ENCODE results near the gene SLC7A7. TPM values are rescaled to one million over a fixed set of nuclear protein-coding genes. Genes with fewer than 3 reads are reported as not detected.

The SLC7A7 gene
- total and polyA plus RNA-seq, 2 of the 13 experiments (the other 11 are each of a cell fraction or from before 2014, with no cell fraction given) = 0.13 to 0.63 TPM

DNA sequence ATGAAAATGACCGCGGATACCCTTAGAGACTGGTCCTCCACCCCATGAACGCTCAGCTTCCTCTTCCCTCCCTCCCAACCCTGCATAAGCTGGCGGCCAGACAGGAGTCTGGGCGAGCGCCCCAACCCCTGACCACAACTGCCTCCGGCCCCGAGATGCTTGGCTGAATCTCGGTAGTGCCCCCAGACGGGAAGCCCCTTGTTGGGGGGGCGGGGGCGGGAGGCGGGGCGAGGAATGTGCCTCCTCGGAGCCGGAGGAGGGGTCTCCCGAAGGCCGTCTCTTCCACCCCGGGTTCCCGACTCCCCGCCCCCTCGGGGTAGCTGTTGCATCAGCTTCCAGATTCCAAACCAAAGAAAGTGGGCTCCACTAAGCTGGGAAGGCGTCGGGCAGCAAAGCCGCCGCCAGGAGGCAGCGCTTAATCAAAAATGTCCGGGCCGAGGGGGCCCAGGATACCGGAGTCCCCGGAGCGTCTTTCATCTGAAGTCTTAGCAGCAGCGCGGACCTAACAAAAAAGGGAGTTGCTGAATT lies 7.4 kb upstream of the SLC7A7 start (continued):
- TF ChIP-seq, protein P1, sequence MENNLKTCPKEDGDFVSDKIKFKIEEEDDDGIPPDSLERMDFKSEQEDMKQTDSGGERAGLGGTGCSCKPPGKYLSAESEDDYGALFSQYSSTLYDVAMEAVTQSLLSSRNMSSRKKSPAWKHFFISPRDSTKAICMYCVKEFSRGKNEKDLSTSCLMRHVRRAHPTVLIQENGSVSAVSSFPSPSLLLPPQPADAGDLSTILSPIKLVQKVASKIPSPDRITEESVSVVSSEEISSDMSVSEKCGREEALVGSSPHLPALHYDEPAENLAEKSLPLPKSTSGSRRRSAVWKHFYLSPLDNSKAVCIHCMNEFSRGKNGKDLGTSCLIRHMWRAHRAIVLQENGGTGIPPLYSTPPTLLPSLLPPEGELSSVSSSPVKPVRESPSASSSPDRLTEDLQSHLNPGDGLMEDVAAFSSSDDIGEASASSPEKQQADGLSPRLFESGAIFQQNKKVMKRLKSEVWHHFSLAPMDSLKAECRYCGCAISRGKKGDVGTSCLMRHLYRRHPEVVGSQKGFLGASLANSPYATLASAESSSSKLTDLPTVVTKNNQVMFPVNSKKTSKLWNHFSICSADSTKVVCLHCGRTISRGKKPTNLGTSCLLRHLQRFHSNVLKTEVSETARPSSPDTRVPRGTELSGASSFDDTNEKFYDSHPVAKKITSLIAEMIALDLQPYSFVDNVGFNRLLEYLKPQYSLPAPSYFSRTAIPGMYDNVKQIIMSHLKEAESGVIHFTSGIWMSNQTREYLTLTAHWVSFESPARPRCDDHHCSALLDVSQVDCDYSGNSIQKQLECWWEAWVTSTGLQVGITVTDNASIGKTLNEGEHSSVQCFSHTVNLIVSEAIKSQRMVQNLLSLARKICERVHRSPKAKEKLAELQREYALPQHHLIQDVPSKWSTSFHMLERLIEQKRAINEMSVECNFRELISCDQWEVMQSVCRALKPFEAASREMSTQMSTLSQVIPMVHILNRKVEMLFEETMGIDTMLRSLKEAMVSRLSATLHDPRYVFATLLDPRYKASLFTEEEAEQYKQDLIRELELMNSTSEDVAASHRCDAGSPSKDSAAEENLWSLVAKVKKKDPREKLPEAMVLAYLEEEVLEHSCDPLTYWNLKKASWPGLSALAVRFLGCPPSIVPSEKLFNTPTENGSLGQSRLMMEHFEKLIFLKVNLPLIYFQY (CRISPR knock-in tag; IDR thresholded peaks at IDR 0.05; ENCODE audit: borderline replicate concordance) = peak; percentile 92
- TF ChIP-seq HDAC1 (CRISPR knock-in tag; IDR thresholded peaks at IDR 0.05) = peak; percentile 39; the same call in 1 of the 2 replicates
- TF ChIP-seq SOX13 (IDR thresholded peaks at IDR 0.05) = no peak
- peak in 1 of 2 experiments; percentile 47; a peak in 1 of 4 replicates for TF ChIP-seq SOX13 (CRISPR knock-in tag; conservative IDR thresholded peaks at IDR 0.05 in 1 of 2, IDR thresholded peaks at IDR 0.05 in 1 of 2)
- TF ChIP-seq, protein P2, sequence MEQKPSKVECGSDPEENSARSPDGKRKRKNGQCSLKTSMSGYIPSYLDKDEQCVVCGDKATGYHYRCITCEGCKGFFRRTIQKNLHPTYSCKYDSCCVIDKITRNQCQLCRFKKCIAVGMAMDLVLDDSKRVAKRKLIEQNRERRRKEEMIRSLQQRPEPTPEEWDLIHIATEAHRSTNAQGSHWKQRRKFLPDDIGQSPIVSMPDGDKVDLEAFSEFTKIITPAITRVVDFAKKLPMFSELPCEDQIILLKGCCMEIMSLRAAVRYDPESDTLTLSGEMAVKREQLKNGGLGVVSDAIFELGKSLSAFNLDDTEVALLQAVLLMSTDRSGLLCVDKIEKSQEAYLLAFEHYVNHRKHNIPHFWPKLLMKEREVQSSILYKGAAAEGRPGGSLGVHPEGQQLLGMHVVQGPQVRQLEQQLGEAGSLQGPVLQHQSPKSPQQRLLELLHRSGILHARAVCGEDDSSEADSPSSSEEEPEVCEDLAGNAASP (CRISPR knock-in tag; IDR thresholded peaks at IDR 0.05; ENCODE audit: borderline replicate concordance) = peak; percentile 71
- TF ChIP-seq, protein P3, sequence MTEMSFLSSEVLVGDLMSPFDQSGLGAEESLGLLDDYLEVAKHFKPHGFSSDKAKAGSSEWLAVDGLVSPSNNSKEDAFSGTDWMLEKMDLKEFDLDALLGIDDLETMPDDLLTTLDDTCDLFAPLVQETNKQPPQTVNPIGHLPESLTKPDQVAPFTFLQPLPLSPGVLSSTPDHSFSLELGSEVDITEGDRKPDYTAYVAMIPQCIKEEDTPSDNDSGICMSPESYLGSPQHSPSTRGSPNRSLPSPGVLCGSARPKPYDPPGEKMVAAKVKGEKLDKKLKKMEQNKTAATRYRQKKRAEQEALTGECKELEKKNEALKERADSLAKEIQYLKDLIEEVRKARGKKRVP (CRISPR knock-in tag; IDR thresholded peaks at IDR 0.05) = peak; percentile 89 to 98
- no peak for TF ChIP-seq ZNF776 (CRISPR knock-in tag; IDR thresholded peaks at IDR 0.05)
- TF ChIP-seq ZNF792 (CRISPR knock-in tag; IDR thresholded peaks at IDR 0.05) = peak; percentile 36; the same call in 1 of the 2 replicates
- TF ChIP-seq RAD21 (CRISPR knock-in tag; IDR thresholded peaks at IDR 0.05) = peak; percentile 97
- peak; percentile 95 for TF ChIP-seq ZBTB7B (CRISPR knock-in tag; IDR thresholded peaks at IDR 0.05)
- peak; percentile 50; the same call in 1 of the 2 replicates for TF ChIP-seq CBX5 (CRISPR knock-in tag; IDR thresholded peaks at IDR 0.05; ENCODE audit: borderline replicate concordance)
- TF ChIP-seq, protein P4, sequence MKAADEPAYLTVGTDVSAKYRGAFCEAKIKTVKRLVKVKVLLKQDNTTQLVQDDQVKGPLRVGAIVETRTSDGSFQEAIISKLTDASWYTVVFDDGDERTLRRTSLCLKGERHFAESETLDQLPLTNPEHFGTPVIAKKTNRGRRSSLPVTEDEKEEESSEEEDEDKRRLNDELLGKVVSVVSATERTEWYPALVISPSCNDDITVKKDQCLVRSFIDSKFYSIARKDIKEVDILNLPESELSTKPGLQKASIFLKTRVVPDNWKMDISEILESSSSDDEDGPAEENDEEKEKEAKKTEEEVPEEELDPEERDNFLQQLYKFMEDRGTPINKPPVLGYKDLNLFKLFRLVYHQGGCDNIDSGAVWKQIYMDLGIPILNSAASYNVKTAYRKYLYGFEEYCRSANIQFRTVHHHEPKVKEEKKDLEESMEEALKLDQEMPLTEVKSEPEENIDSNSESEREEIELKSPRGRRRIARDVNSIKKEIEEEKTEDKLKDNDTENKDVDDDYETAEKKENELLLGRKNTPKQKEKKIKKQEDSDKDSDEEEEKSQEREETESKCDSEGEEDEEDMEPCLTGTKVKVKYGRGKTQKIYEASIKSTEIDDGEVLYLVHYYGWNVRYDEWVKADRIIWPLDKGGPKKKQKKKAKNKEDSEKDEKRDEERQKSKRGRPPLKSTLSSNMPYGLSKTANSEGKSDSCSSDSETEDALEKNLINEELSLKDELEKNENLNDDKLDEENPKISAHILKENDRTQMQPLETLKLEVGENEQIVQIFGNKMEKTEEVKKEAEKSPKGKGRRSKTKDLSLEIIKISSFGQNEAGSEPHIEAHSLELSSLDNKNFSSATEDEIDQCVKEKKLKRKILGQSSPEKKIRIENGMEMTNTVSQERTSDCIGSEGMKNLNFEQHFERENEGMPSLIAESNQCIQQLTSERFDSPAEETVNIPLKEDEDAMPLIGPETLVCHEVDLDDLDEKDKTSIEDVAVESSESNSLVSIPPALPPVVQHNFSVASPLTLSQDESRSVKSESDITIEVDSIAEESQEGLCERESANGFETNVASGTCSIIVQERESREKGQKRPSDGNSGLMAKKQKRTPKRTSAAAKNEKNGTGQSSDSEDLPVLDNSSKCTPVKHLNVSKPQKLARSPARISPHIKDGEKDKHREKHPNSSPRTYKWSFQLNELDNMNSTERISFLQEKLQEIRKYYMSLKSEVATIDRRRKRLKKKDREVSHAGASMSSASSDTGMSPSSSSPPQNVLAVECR (CRISPR knock-in tag; IDR thresholded peaks at IDR 0.05; ENCODE audit: borderline replicate concordance) = peak; percentile 19; the same call in 1 of the 2 replicates
- TF ChIP-seq, protein P5, sequence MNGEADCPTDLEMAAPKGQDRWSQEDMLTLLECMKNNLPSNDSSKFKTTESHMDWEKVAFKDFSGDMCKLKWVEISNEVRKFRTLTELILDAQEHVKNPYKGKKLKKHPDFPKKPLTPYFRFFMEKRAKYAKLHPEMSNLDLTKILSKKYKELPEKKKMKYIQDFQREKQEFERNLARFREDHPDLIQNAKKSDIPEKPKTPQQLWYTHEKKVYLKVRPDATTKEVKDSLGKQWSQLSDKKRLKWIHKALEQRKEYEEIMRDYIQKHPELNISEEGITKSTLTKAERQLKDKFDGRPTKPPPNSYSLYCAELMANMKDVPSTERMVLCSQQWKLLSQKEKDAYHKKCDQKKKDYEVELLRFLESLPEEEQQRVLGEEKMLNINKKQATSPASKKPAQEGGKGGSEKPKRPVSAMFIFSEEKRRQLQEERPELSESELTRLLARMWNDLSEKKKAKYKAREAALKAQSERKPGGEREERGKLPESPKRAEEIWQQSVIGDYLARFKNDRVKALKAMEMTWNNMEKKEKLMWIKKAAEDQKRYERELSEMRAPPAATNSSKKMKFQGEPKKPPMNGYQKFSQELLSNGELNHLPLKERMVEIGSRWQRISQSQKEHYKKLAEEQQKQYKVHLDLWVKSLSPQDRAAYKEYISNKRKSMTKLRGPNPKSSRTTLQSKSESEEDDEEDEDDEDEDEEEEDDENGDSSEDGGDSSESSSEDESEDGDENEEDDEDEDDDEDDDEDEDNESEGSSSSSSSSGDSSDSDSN (CRISPR knock-in tag; IDR thresholded peaks at IDR 0.05) = peak; percentile 46; the same call in 1 of the 2 replicates
- peak; percentile 82; the same call in 1 of the 2 replicates for TF ChIP-seq CEBPB (IDR thresholded peaks at IDR 0.05; ENCODE audit: borderline replicate concordance, low read depth, low read length)
- peak; percentile 19; the same call in 1 of the 2 replicates for TF ChIP-seq ZNF772 (CRISPR knock-in tag; IDR thresholded peaks at IDR 0.05)
- peak; percentile 54; the same call in 1 of the 2 replicates for TF ChIP-seq ELF3 (CRISPR knock-in tag; IDR thresholded peaks at IDR 0.05)

Measured in HepG2 (cell line).